GM12891 (cell line): ENCODE data around the gene LAMA2.

Experiments used
- POLR2A ChIP-seq: IDR thresholded peaks from 2 replicates; pipeline ENCODE4 v1.6.1; 2011; ENCODE audit warnings: low read depth, low read length, control low read depth
- POLR2AphosphoS5 ChIP-seq: IDR thresholded peaks from 2 replicates; pipeline ENCODE4 v1.6.1; 2011; ENCODE audit warnings: low read depth, low read length, control low read depth
- SPI1 ChIP-seq: IDR thresholded peaks from 2 replicates; pipeline ENCODE4 v1.6.1; 2011; ENCODE audit warnings: low read depth, low read length, control low read depth

GRCh38 chr6:129133770-129134192 is 250.8 kb downstream of the LAMA2 start:
- TF ChIP-seq POLR2A (no peak), POLR2AphosphoS5 (no peak), SPI1 (no peak)
